Sigmoid colon (tissue), 4 donors: ENCODE results near the gene GPATCH1.

Experiments used
- CTCF ChIP-seq, 4 experiments: fragments of 450-650 bp in 3 of 4; fragments of 200-600 bp in 1 of 4; IDR thresholded peaks; one replicate each; pipeline ENCODE4 v1.5.1; 2016 to 2019; ENCODE audit warnings: antibody characterized with exemption in 4 of 4, mild to moderate bottlenecking in 3 of 4, moderate library complexity in 2 of 4
- EP300 ChIP-seq, 4 donors: sonication (generic); formaldehyde crosslinking; IDR thresholded peaks; one replicate each; pipeline ENCODE4 v1.6.1; 2017; ENCODE audit warnings: antibody characterized with exemption in 4 of 4
- POLR2A ChIP-seq, 2 donors: fragments of 450-650 bp; IDR thresholded peaks; one replicate each; pipeline ENCODE4 v1.6.1; 2016; ENCODE audit warnings: antibody characterized with exemption in 2 of 2, mild to moderate bottlenecking in 2 of 2, moderate library complexity in 2 of 2

GRCh38 chr19:33055718-33056117 is 25.3 kb upstream of the GPATCH1 start:
- TF ChIP-seq CTCF (IDR thresholded peaks at IDR 0.05) (no peak), EP300 (IDR thresholded peaks at IDR 0.05) (no peak), POLR2A (IDR thresholded peaks at IDR 0.05) (no peak)
